A673 (cell line): ENCODE results near the gene SIX1. TPM values are rescaled to one million over a fixed set of nuclear protein-coding genes. Genes with fewer than 3 reads are reported as not detected.

Experiments used
- BruUV-seq: library from RNA; stranded (reverse); fragments of 400-500 nt; replicated peaks from 2 replicates; lab custom pipeline; 2021; lab: Mats Ljungman, UMichigan
- CTCF ChIA-PET: fragments of 300-600 bp; sonication (Branson Sonifier 250); formaldehyde crosslinking; loops from one replicate; lab custom pipeline; 2022; ENCODE audit warnings: antibody characterized with exemption; lab: Charles Lee
- POLR2A ChIA-PET: fragments of 300-600 bp; sonication (Branson Sonifier 250); formaldehyde crosslinking; loops from one replicate; lab custom pipeline; 2022; ENCODE audit warnings: antibody characterized with exemption; ENCODE audit not compliant: low non-redundant PET; lab: Charles Lee
- DNase-seq: peaks from one replicate; pipeline ENCODE4 v3.0.0-alpha.2; 2015; ENCODE audit warnings: low spot score
- H3K27ac ChIP-seq: fragments of 200-600 bp; sonication (generic); 2 replicates; pipeline ENCODE4 v1.5.1; 2016; ENCODE audit warnings: mixed run types, low read depth, mild to moderate bottlenecking, mixed read lengths, antibody characterized with exemption, low read length; ENCODE audit not compliant: poor library complexity, severe bottlenecking
- H3K27me3 ChIP-seq: fragments of 200-600 bp; sonication (generic); replicated peaks from 2 replicates; pipeline ENCODE4 v1.6.1; 2017; ENCODE audit warnings: mixed run types, low read depth, mild to moderate bottlenecking, mixed read lengths, antibody characterized with exemption, low read length; ENCODE audit not compliant: insufficient read depth, poor library complexity
- H3K36me3 ChIP-seq: fragments of 200-600 bp; sonication (generic); 2 replicates; pipeline ENCODE4 v1.6.1; 2016; ENCODE audit warnings: mixed run types, mild to moderate bottlenecking, mixed read lengths, antibody characterized with exemption, low read length; ENCODE audit not compliant: insufficient read depth, poor library complexity, severe bottlenecking
- H3K4me1 ChIP-seq: fragments of 200-600 bp; sonication (generic); 2 replicates; pipeline ENCODE4 v1.6.1; 2017; ENCODE audit warnings: mixed run types, mild to moderate bottlenecking, mixed read lengths, antibody characterized with exemption, low read length; ENCODE audit not compliant: insufficient read depth, poor library complexity, severe bottlenecking
- H3K4me3 ChIP-seq: fragments of 200-600 bp; sonication (generic); 2 replicates; pipeline ENCODE4 v1.5.1; 2016; ENCODE audit warnings: low read depth, mixed run types, mild to moderate bottlenecking, mixed read lengths, low read length; ENCODE audit not compliant: poor library complexity, severe bottlenecking
- H3K9me3 ChIP-seq: fragments of 200-600 bp; sonication (generic); 2 replicates; pipeline ENCODE4 v1.6.1; 2016; ENCODE audit warnings: mixed run types, low read depth, mild to moderate bottlenecking, mixed read lengths, antibody characterized with exemption, low read length; ENCODE audit not compliant: poor library complexity, severe bottlenecking
- CTCF ChIP-seq: fragments of 300-800, 200-600 bp; sonication (generic); conservative IDR thresholded peaks from 2 replicates; pipeline ENCODE4 v1.5.1; 2017; ENCODE audit warnings: low read depth, mild to moderate bottlenecking, antibody characterized with exemption, low read length, moderate library complexity, mixed read lengths
- EZH2 ChIP-seq: fragments of 200-600 bp; sonication (generic); IDR thresholded peaks from 2 replicates; pipeline ENCODE4 v1.6.1; 2017; ENCODE audit warnings: borderline replicate concordance, low read depth, mild to moderate bottlenecking, mixed read lengths, antibody characterized with exemption, low read length; ENCODE audit not compliant: poor library complexity, severe bottlenecking
- intact Hi-C: fragments of 100-400 bp; cut with micrococcal nuclease; formaldehyde crosslinking; loops from one replicate; pipeline ENCODE4 v1.10.0; 2022; ENCODE audit not compliant: unreplicated experiment
- total RNA-seq: library from RNA; stranded (reverse); gene quantifications from 2 replicates; pipeline ENCODE4 v1.2.3, GENCODE V29; 2021

SIX1 gene
- total RNA-seq, 1 experiment from 2014 or later, result 24.0 TPM

DNA sequence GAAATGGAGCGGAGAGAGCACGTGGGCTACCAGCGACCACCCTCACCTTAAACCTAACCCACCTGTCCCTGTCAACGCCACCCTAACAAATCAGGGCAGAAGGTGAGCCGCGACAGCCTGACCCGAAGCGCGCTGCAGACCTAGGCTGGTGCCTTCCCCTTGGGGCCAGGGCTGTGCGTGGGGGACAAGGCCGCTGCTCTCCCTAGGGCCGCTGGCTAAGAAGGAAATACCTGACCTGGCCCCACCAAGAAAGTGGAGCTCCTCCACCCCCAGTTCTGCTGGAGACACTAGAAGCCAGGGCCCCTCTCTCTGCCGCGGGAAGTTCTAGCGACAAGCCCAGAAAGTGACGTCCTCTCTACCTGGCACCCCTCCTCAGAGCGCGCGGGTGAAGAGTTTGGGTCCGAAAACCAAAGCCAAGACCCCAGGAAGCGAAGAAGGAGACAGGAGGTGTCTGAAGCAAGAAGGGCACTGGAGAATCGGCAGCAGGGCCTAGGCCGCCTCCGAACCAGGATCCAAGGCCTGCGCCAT is 7.5 kb downstream of the SIX1 start:
- no peak for DNase-seq
- TF ChIP-seq CTCF, result no peak
- no peak for TF ChIP-seq EZH2
- intact Hi-C loops, result no loop called here
- ChIA-PET CTCF (no interaction called here), POLR2A (no interaction called here)
- no TSS peak for BruUV-seq
- Histone ChIP-seq H3K4me1 (peaks cover 61% of the 10 kb centered on the region), H3K36me3 (peaks cover 25% of the 10 kb centered on the region), H3K9me3 (no peaks in the 10 kb centered on the region), H3K27ac (no peak overlapping the region), H3K27me3 (no peaks in the 10 kb centered on the region), H3K4me3 (no peak overlapping the region)

DNA sequence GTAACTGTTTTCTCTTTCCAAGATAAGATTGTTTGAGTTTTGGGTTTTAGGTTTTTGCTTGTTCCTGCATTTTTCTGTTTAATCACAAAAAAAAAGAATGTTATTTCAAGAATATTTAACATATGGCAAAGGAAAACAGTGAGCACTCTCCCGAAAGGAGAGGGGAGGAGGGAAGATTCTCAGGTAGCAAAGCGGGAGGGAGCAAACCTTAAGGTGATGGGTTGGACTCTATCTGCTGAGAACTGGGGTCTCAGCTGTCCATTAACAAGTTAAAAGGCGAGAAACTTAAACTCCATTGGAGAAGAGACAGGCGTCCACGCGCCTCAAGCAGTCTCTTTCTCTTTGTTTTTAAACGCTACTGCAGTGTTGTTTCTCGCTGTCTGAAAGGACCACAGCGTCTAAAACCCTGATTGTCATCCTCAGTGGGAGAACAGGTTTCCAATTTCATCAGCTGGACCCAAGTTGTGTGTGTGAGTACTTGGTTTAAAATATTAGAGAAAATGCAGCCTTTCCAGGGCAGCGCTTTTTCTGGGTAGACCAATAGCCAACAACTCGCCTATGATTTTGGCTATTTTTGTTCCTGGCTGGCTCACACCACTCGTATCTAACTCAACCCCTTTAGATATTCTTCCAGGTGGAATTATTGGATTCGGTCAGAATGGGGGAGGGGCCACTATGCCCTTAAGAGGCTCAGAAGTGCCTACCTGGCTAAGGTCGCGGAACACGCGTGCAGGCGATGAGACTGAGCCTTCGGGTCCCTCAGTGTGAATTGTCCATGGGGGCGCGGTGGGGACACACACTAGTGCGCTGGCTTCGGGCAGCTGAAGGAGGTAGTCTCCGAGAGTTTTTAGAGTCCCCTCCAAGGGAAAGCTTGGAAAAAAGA is 8.2 kb downstream of the SIX1 start:
- peaks cover 59% of the 10 kb centered on the region for H3K4me1 ChIP-seq
- H3K36me3 ChIP-seq, result peaks cover 25% of the 10 kb centered on the region
- DNase-seq, result no peak
- no peaks in the 10 kb centered on the region for H3K27me3 ChIP-seq
- CTCF ChIA-PET, result no interaction called here
- no peak overlapping the region for H3K4me3 ChIP-seq
- POLR2A ChIA-PET, result no interaction called here
- H3K9me3 ChIP-seq, result no peaks in the 10 kb centered on the region
- no TSS peak for BruUV-seq
- H3K27ac ChIP-seq, result no peak overlapping the region
- intact Hi-C loops, result no loop called here
- no peak for TF ChIP-seq EZH2
- no peak for TF ChIP-seq CTCF

DNA sequence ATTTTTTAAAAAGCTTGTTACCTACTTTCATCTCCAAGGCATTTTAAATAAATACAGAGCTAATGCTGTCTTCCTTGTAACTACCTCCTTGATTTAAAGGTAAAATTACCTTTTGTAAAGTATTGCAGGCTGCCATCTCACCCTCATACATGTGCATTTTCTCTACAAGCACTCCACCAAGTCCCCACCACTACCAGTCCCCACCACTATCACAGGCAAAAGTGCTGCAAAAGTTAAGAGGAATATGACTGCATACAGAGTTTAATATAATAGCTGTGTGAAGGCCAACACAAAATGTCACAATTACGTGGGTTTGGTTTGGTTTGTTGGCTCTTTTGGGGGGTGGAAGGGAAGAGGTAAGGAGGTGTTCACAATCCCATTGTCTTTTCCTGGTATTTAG is 9.6 kb downstream of the SIX1 start:
- no peak for DNase-seq
- no peak overlapping the region for H3K4me3 ChIP-seq
- BruUV-seq, result no TSS peak
- CTCF ChIA-PET, result no interaction called here
- peaks cover 14% of the 10 kb centered on the region for H3K36me3 ChIP-seq
- no peaks in the 10 kb centered on the region for H3K9me3 ChIP-seq
- H3K27ac ChIP-seq, result no peak overlapping the region
- TF ChIP-seq EZH2 (no peak), CTCF (no peak)
- intact Hi-C loops, result no loop called here
- peaks cover 46% of the 10 kb centered on the region for H3K4me1 ChIP-seq
- H3K27me3 ChIP-seq, result no peaks in the 10 kb centered on the region
- POLR2A ChIA-PET, result no interaction called here
